Type B pancreatic cell (in vitro differentiated cells): ENCODE measurements around the gene TRO. TPM values are rescaled to one million over a fixed set of nuclear protein-coding genes. Genes with fewer than 3 reads are reported as not detected.

Experiments used
- DNase-seq: peaks from one replicate; pipeline ENCODE4 v3.0.0; 2021; ENCODE audit warnings: mixed read lengths; ENCODE audit not compliant: unreplicated experiment; ENCODE audit errors: extremely low spot score
- H3K27ac Mint-ChIP-seq: 2 replicates; pipeline ENCODE4 v1.8.0; 2021; ENCODE audit warnings: mild to moderate bottlenecking, mixed read lengths
- H3K27me3 Mint-ChIP-seq: 2 replicates; pipeline ENCODE4 v1.8.0; 2021; ENCODE audit warnings: mixed read lengths
- H3K36me3 Mint-ChIP-seq: 2 replicates; pipeline ENCODE4 v1.8.0; 2021; ENCODE audit warnings: mixed read lengths
- H3K4me1 Mint-ChIP-seq: one replicate; pipeline ENCODE4 v1.8.0; 2021; ENCODE audit warnings: mixed read lengths; ENCODE audit not compliant: unreplicated experiment
- H3K4me3 Mint-ChIP-seq: 2 replicates; pipeline ENCODE4 v1.8.0; 2021; ENCODE audit warnings: mild to moderate bottlenecking, mixed read lengths
- H3K9me3 Mint-ChIP-seq: 2 replicates; pipeline ENCODE4 v1.8.0; 2021; ENCODE audit warnings: mixed read lengths
- CTCF ChIP-seq: fragments of 200-600 bp; sonication (generic); conservative IDR thresholded peaks from 2 replicates; pipeline ENCODE4 v1.5.0; 2021; ENCODE audit warnings: antibody characterized with exemption, mild to moderate bottlenecking
- total RNA-seq: library from RNA; stranded (reverse); gene quantifications from 2 replicates; pipeline ENCODE4 v1.2.1, GENCODE V29; 2021; ENCODE audit warnings: low replicate concordance

TRO gene
- total RNA-seq, 1 donor from 2014 or later = 142 TPM

- Mint-ChIP-seq H3K27me3 (peaks cover 3% of the 10 kb centered on the region), H3K9me3 (peaks cover 4% of the 10 kb centered on the region), H3K36me3 (peaks cover 8% of the 10 kb centered on the region), H3K27ac (no peak overlapping the region), H3K4me1 (no peaks in the 10 kb centered on the region), H3K4me3 (no peak overlapping the region)
- no peak for DNase-seq
- TF ChIP-seq CTCF = no peak
Observed at GRCh38 chrX:54935306-54935705, 14.7 kb downstream of the TRO start.

- H3K4me3 Mint-ChIP-seq = no peak overlapping the region
- H3K27ac Mint-ChIP-seq = no peak overlapping the region
- no peak for TF ChIP-seq CTCF
- no peaks in the 10 kb centered on the region for H3K9me3 Mint-ChIP-seq
- DNase-seq = no peak
- H3K4me1 Mint-ChIP-seq = no peaks in the 10 kb centered on the region
- peaks cover 3% of the 10 kb centered on the region for H3K27me3 Mint-ChIP-seq
- H3K36me3 Mint-ChIP-seq = no peaks in the 10 kb centered on the region
Observed at GRCh38 chrX:54937416-54937815, 16.8 kb downstream of the TRO start.

- TF ChIP-seq CTCF = no peak
- no peaks in the 10 kb centered on the region for H3K9me3 Mint-ChIP-seq
- no peaks in the 10 kb centered on the region for H3K36me3 Mint-ChIP-seq
- H3K27ac Mint-ChIP-seq = no peak overlapping the region
- H3K4me3 Mint-ChIP-seq = no peak overlapping the region
- no peaks in the 10 kb centered on the region for H3K27me3 Mint-ChIP-seq
- no peak for DNase-seq
- H3K4me1 Mint-ChIP-seq = no peaks in the 10 kb centered on the region
Observed at GRCh38 chrX:54944816-54945215, 24.2 kb downstream of the TRO start.

GRCh38 chrX:54945224-54945623 is 24.6 kb downstream of the TRO start:
- no peaks in the 10 kb centered on the region for H3K27me3 Mint-ChIP-seq
- no peak for TF ChIP-seq CTCF
- no peak overlapping the region for H3K4me3 Mint-ChIP-seq
- H3K9me3 Mint-ChIP-seq = no peaks in the 10 kb centered on the region
- no peak overlapping the region for H3K27ac Mint-ChIP-seq
- H3K4me1 Mint-ChIP-seq = no peaks in the 10 kb centered on the region
- no peak for DNase-seq
- H3K36me3 Mint-ChIP-seq = no peaks in the 10 kb centered on the region

- no peak overlapping the region for H3K27ac Mint-ChIP-seq
- DNase-seq = no peak
- no peaks in the 10 kb centered on the region for H3K4me1 Mint-ChIP-seq
- no peaks in the 10 kb centered on the region for H3K9me3 Mint-ChIP-seq
- TF ChIP-seq CTCF = no peak
- no peaks in the 10 kb centered on the region for H3K36me3 Mint-ChIP-seq
- no peak overlapping the region for H3K4me3 Mint-ChIP-seq
- no peaks in the 10 kb centered on the region for H3K27me3 Mint-ChIP-seq
Observed at GRCh38 chrX:54950730-54951375, 30.2 kb downstream of the TRO start.

GRCh38 chrX:54961750-54962149 is 41.1 kb downstream of the TRO start:
- no peak for TF ChIP-seq CTCF
- no peaks in the 10 kb centered on the region for H3K4me1 Mint-ChIP-seq
- H3K9me3 Mint-ChIP-seq = no peaks in the 10 kb centered on the region
- no peaks in the 10 kb centered on the region for H3K27me3 Mint-ChIP-seq
- no peak overlapping the region for H3K4me3 Mint-ChIP-seq
- no peak for DNase-seq
- no peaks in the 10 kb centered on the region for H3K36me3 Mint-ChIP-seq
- no peak overlapping the region for H3K27ac Mint-ChIP-seq
